Psoas muscle (tissue), 8 donors: Measurements from ENCODE around the gene SAT2. TPM values are rescaled to one million over a fixed set of nuclear protein-coding genes. Genes with fewer than 3 reads are reported as not detected.
"Not testable (repeated sequence)": the region's sequence is repeated elsewhere in the genome, so short reads cannot be mapped to it uniquely, and the experiment has no call there.

ENCODE experiments used
- ATAC-seq, 4 donors: fragments of 200-7000 bp; cut with Tn5 transposase; one replicate each; pipeline ENCODE4 v1.9.1; 2020; ENCODE audit warnings: moderate library complexity in 3 of 4, mild to moderate bottlenecking in 2 of 4
- DNase-seq, 2 donors: peaks; one replicate each; pipeline ENCODE4 v3.0.0-alpha.2; 2020
- H3K27ac ChIP-seq: fragments of 200-600 bp; one replicate; pipeline ENCODE4 v1.8.0; 2022
- H3K27me3 ChIP-seq, 3 donors: fragments of 200-600 bp in 1 of 3; one replicate each; pipeline versions ENCODE4 v1.6.1 to v1.8.0; 2013 to 2022; ENCODE audit warnings: low read length in 2 of 3, mild to moderate bottlenecking in 2 of 3, moderate library complexity in 1 of 3; ENCODE audit not compliant: insufficient read depth in 3 of 3
- H3K36me3 ChIP-seq, 2 donors: fragments of 200-600 bp in 1 of 2; one replicate each; pipeline versions ENCODE4 v1.6.1 to v1.8.0; 2013 to 2022; ENCODE audit warnings: low read depth in 1 of 2, mild to moderate bottlenecking in 1 of 2, moderate library complexity in 1 of 2; ENCODE audit not compliant: insufficient read depth in 1 of 2
- H3K4me1 ChIP-seq: fragments of 200-600 bp; one replicate; pipeline ENCODE4 v1.8.0; 2022
- H3K4me3 ChIP-seq: fragments of 200-600 bp; one replicate; pipeline ENCODE4 v1.8.0; 2022; ENCODE audit warnings: mild to moderate bottlenecking
- H3K9me3 ChIP-seq: fragments of 200-600 bp; one replicate; pipeline ENCODE4 v1.8.0; 2022
- CTCF ChIP-seq: fragments of 200-600 bp; IDR thresholded peaks from one replicate; pipeline ENCODE4 v1.8.0; 2022; ENCODE audit warnings: antibody characterized with exemption
- WGBS, 3 donors: extraction: QIAGEN DNeasy Blood & Tissue Kit; methylation state at CpG; one replicate each; pipeline versions ENCODE4 v1.1.6 to v1.1.7; 2013; 5-methylcytosine and 5-hydroxymethylcytosine counted together
- intact Hi-C, 2 donors: fragments of 100-400 bp; cut with DNase I; formaldehyde crosslinking; loops; one replicate each; pipeline versions ENCODE4 v1.11.0 to v1.14.2; 2022
- polyA plus RNA-seq, 3 donors: library from polyadenylated mRNA; stranded (reverse); fragments of 200-250 nt; gene quantifications; one replicate each; pipeline ENCODE4 v1.2.3, GENCODE V29; 2013
- total RNA-seq, 4 donors: library from RNA; stranded (reverse); fragmentation: NEBNext Ultra II Directional in 2 of 4; extraction: Animal tissue kit (Norgen Biotek cat#: 25700) in 2 of 4; gene quantifications; one replicate each; pipeline versions ENCODE4 v1.2.1 to v1.2.4, GENCODE V29; 2021 to 2023
- donor health status: healthy with polysubstance abuse.
- donor health status: DM: no; HTN: no; CAD: no; lungs with moderate emphysema.
- donor health status: Bipolar disorder and iron deficiency.
- donor health status: healthy.
- donor health status: DM: yes; HTN: yes; CAD: no.
- donor health status: DM: no; HTN: no; CAD: no.
- donor health status: DM: no; HTN: no; CAD: no.
- donor health status: DM: yes; HTN: yes; CAD: no.

SAT2 gene
- total and polyA plus RNA-seq, 7 donors, result 60.7 to 112 (median 70.4) TPM

DNA sequence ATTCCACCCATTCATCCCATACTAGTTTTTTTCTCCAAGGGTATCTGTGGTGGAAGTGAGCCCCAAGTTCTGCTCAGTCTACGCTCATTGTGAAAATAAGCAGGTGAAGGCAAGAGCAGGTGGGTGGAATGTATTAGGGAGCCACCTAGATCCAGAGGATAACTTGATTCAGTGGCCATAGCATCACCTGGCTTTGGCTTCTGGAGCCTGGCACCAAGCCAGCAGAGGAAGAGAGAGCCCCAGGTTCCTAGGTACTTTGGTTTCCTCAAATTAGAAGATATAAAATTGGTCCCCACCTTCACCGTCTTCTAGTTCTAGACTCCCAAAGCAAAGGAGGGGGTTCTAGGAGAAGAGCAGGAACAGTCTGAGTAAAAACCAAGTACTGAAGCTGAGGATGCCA lies 17.0 kb downstream of the SAT2 start:
- Histone ChIP-seq H3K36me3 (peaks cover 0 to 22% of the 10 kb centered on the region in 2 donors), H3K4me1 (peaks cover 51% of the 10 kb centered on the region), H3K27ac (peak overlapping the region; percentile 95), H3K4me3 (no peak overlapping the region), H3K9me3 (no peaks in the 10 kb centered on the region), H3K27me3 (no peaks in the 10 kb centered on the region)
- ATAC-seq (no peak), DNase-seq (no peak)
- WGBS, 3 donors, result 95 to 100% (median 98%) methylated on average over 2 of the region's 2 CpGs
- intact Hi-C loops, result no loop called here
- no peak for TF ChIP-seq CTCF

GRCh38 chr17:7606280-7606679 lies 21.3 kb downstream of the SAT2 start:
- Histone ChIP-seq H3K27ac (peak overlapping the region; percentile 81), H3K4me3 (no peak overlapping the region), H3K4me1 (peaks cover 32% of the 10 kb centered on the region), H3K36me3 (peaks cover 11 to 65% of the 10 kb centered on the region in 2 donors), H3K9me3 (no peaks in the 10 kb centered on the region), H3K27me3 (no peaks in the 10 kb centered on the region)
- 44 to 55% (median 44%) methylated on average over 4 of the region's 4 CpGs for WGBS, 3 donors
- intact Hi-C loops, result no loop called here
- TF ChIP-seq CTCF, result no peak
- ATAC-seq (peak; percentile 96 to 98 (median 97)), DNase-seq (no peak)

DNA sequence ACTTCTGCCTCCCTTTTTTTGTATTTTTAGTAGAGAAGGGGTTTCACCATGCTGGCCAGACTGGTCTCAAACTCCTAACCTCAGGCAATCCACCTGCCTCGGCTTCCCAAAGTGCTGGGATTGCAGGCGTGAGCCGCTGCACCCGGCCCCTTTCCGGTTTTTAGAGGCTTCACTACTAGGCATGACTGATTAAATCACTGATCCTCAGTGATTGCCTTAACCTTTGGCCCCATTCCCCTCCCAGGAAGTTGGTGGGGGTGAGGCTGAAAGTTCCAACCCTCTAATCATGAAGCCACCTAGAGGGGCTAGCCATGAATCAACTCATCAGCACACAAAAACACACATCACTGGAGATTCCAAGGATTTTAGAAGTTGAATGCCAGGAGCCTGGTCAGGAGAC lies 30.1 kb downstream of the SAT2 start:
- H3K36me3 ChIP-seq, result peaks cover 35 to 97% of the 10 kb centered on the region in 2 donors
- H3K4me1 ChIP-seq, H3K4me3 ChIP-seq, H3K27ac ChIP-seq, ATAC-seq, H3K27me3 ChIP-seq, intact Hi-C loops, DNase-seq, H3K9me3 ChIP-seq: not testable (repeated sequence)
- 66 to 68% (median 67%) methylated on average over 5 of the region's 5 CpGs for WGBS, 3 donors

DNA sequence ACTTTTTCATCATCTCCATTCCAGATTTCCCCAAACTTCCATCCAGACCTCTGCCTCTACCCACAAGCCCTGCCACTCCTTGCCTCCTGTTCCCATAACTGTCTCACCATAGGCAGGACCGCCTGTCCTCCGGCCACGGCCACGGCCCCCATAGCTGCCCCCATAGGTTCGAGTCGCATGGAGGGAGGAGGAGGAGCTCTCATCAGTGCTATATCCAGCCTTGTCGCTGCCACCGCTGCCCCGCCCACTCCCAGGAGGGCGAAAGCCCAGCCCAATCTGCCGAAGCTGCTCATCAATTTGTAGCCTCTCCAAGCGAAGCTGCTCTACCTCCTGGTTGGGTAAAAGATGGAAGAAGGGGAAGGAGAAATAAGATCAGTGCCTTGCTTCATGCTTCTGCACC lies 34.3 kb downstream of the SAT2 start:
- peaks cover 29 to 78% of the 10 kb centered on the region in 2 donors for H3K36me3 ChIP-seq
- no peak for TF ChIP-seq CTCF
- no peaks in the 10 kb centered on the region for H3K9me3 ChIP-seq
- DNase-seq (no peak), ATAC-seq (no peak)
- no peak overlapping the region for H3K4me3 ChIP-seq
- no peaks in the 10 kb centered on the region for H3K27me3 ChIP-seq
- WGBS, 3 donors, result 77 to 82% (median 82%) methylated on average over 12 of the region's 12 CpGs
- peaks cover 28% of the 10 kb centered on the region for H3K4me1 ChIP-seq
- no peak overlapping the region for H3K27ac ChIP-seq
- intact Hi-C loops, result no loop called here

DNA sequence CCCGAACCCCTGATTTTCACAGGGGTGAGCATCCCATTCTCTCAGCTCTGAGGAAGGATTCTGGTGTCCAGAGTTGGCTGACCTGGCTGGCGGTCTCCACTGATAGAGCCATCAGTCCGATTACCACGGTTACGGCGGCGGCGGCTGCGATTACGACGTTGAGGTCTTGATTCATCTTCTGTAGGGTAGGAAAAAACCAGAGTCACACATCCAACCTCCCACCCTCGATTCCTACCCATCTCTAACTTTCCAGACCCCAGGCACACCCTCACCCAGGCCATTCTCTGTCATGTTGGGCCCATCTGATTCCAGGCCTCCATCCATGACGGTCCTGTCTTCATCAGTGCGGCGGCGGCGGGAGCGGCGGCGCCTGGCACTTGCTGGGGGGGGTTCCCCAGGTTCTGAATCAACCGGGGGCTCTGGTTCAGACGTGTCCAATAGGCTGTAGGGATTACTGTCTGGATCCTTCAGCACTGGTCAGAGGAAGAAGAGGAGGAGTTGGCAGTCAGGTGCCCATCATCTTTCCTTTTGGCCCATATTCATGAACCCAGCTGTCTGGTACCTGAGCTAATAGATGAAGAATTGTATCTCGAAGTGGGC lies 35.1 kb downstream of the SAT2 start:
- WGBS, 3 donors, result 89 to 94% (median 89%) methylated on average over 23 of the region's 23 CpGs
- intact Hi-C loops, result no loop called here
- Histone ChIP-seq H3K27me3 (no peaks in the 10 kb centered on the region), H3K9me3 (no peaks in the 10 kb centered on the region), H3K36me3 (peaks cover 29 to 80% of the 10 kb centered on the region in 2 donors), H3K27ac (no peak overlapping the region), H3K4me1 (peaks cover 28% of the 10 kb centered on the region), H3K4me3 (no peak overlapping the region)
- TF ChIP-seq CTCF, result no peak
- no peak for DNase-seq
- no peak for ATAC-seq
